ENCODE data around the gene RASGRP3. TPM values are rescaled to one million over a fixed set of nuclear protein-coding genes. Genes with fewer than 3 reads are reported as not detected.

RASGRP3 gene
- total and polyA plus RNA-seq, 2 donors (not counting 3 experiments of a cell fraction or from before 2014, with no cell fraction given): 16.0 to 39.6 TPM

GRCh38 chr2:33573657-33574056 lies 97.2 kb downstream of the RASGRP3 start:
- H3K4me1 ChIP-seq (ENCODE audit: control insufficient read depth, extremely low read depth, insufficient read depth, low read length): no peaks in the 10 kb centered on the region
- no peak overlapping the region for H3K4me2 ChIP-seq (ENCODE audit: insufficient read depth, low read length)
- no peak overlapping the region for H3K9ac ChIP-seq (replicated peaks; ENCODE audit: extremely low read depth, insufficient read depth, low read length)
- H3K79me2 ChIP-seq (ENCODE audit: control insufficient read depth, insufficient read depth, low read length): no peaks in the 10 kb centered on the region
- H3K4me3 ChIP-seq (replicated peaks in 1 of 3; ENCODE audit: insufficient read depth in 1 of 3, low read depth in 1 of 3, low read length in 3 of 3): no peak overlapping the region
- CTCF ChIA-PET: interaction anchor here (1.4 to 3.3 kb wide), 5 partner anchors 9 to 178 kb away, joined by 3 to 15 read pairs (median 5); no protein-coding TSS in a partner anchor
- FAIRE-seq (no peak), DNase-seq (ENCODE audit: low read depth, low spot score) (no peak)
- TF ChIP-seq MYC (IDR thresholded peaks at IDR 0.05; ENCODE audit: low read depth, low read length) (no peak), EZH2 (IDR thresholded peaks at IDR 0.05; ENCODE audit: borderline replicate concordance, low read depth, low read length, severe bottlenecking) (no peak), POLR2A (IDR thresholded peaks at IDR 0.05; ENCODE audit: low read depth, low read length) (no peak), MAX (IDR thresholded peaks at IDR 0.05; ENCODE audit: insufficient read depth, insufficient read length) (no peak), GATA2 (IDR thresholded peaks at IDR 0.05; ENCODE audit: insufficient read depth, insufficient read length, low read depth, low read length) (no peak), POLR2AphosphoS5 (IDR thresholded peaks at IDR 0.05; ENCODE audit: insufficient read depth, low read depth, low read length) (no peak), FOS (IDR thresholded peaks at IDR 0.05; ENCODE audit: borderline replicate concordance, insufficient read depth, low read length) (no peak), JUN (IDR thresholded peaks at IDR 0.05; ENCODE audit: borderline replicate concordance, insufficient read depth, insufficient read length, low read depth) (no peak)
- TF ChIP-seq, protein P1, sequence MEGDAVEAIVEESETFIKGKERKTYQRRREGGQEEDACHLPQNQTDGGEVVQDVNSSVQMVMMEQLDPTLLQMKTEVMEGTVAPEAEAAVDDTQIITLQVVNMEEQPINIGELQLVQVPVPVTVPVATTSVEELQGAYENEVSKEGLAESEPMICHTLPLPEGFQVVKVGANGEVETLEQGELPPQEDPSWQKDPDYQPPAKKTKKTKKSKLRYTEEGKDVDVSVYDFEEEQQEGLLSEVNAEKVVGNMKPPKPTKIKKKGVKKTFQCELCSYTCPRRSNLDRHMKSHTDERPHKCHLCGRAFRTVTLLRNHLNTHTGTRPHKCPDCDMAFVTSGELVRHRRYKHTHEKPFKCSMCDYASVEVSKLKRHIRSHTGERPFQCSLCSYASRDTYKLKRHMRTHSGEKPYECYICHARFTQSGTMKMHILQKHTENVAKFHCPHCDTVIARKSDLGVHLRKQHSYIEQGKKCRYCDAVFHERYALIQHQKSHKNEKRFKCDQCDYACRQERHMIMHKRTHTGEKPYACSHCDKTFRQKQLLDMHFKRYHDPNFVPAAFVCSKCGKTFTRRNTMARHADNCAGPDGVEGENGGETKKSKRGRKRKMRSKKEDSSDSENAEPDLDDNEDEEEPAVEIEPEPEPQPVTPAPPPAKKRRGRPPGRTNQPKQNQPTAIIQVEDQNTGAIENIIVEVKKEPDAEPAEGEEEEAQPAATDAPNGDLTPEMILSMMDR (IDR thresholded peaks at IDR 0.05; ENCODE audit: extremely low read depth in 1 of 2, insufficient read depth in 1 of 2, low read depth in 1 of 2, low read length in 2 of 2): no peak
- H3K27me3 ChIP-seq (ENCODE audit: control insufficient read depth in 2 of 2, insufficient read depth in 2 of 2, low read length in 2 of 2): no peaks in the 10 kb centered on the region
- H2AFZ ChIP-seq (ENCODE audit: low read depth, low read length): no peak overlapping the region
- H3K9me3 ChIP-seq (replicated peaks; ENCODE audit: control insufficient read depth, insufficient read depth, low read length): no peaks in the 10 kb centered on the region
- no TSS peak for BruUV-seq (replicated peaks)
- dilution Hi-C loops (cut with MboI; ENCODE audit: extremely low pct_ligation_motif_present, low sequenced_read_pairs): no loop called here
- H3K9me1 ChIP-seq (replicated peaks; ENCODE audit: control insufficient read depth, extremely low read depth, insufficient read depth, low read length): no peaks in the 10 kb centered on the region
- no peaks in the 10 kb centered on the region for H3K36me3 ChIP-seq (ENCODE audit: control insufficient read depth in 2 of 2, extremely low read depth in 1 of 2, insufficient read depth in 2 of 2, low read length in 2 of 2)
- POLR2A ChIA-PET: interaction anchor here (0.5 kb wide), 1 partner anchor 18 kb away, joined by 3 read pairs; no protein-coding TSS in a partner anchor
- intact Hi-C loops (cut with micrococcal nuclease): no loop called here
- H3K27ac ChIP-seq (ENCODE audit: insufficient read depth, low read depth, low read length): no peak overlapping the region
- no peaks in the 10 kb centered on the region for H4K20me1 ChIP-seq (replicated peaks; ENCODE audit: control insufficient read depth, extremely low read depth, insufficient read depth, low read length)

Measured in endothelial cell of umbilical vein (primary cell).